NCI-H1105 (cell line): ENCODE data around the gene TAS2R43.
"Not testable (repeated sequence)": the region's sequence is repeated elsewhere in the genome, so short reads cannot be mapped to it uniquely, and the experiment has no call there.

Source experiments
- DNase-seq: peaks from one replicate; lab custom pipeline; 2025; lab: John Stamatoyannopoulos, UW

The TAS2R43 gene

DNA sequence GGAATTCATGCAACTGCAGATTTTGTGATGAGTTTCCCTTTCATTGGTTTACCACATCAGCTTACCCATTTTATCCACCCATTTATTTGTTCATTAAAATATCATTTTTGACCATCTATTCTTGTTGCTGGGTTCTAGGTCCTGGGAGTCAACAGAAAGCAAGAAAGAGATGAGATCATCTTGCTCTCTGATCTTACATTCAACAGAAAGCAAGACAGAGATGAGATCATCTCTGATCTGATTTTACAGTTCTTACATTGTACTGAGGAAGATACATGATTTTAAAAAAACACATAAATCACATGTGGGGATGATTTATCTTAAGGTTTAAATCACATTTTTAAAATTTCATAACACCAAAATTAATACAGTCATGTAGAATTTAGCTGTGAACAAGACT is 32.3 kb downstream of the TAS2R43 start:
- no peak for DNase-seq

DNA sequence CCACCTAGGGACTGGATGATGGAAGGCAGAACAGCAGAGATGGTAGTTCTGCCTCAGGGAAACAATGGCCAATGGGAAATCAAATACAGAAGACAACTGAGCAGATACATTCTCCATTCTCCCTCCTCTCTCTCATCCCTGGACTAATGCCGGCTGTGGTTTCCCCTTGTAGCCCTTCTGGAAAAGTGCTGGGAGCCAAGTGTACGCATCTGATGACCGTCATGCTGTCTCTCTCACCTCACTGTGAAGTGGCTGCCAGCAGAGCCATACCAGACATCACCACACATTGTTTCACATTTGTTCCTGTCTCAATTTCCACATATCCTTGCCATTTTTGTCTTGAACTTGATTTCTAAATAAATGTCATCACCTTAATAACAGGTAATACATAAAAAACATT is 33.1 kb downstream of the TAS2R43 start:
- no peak for DNase-seq

DNA sequence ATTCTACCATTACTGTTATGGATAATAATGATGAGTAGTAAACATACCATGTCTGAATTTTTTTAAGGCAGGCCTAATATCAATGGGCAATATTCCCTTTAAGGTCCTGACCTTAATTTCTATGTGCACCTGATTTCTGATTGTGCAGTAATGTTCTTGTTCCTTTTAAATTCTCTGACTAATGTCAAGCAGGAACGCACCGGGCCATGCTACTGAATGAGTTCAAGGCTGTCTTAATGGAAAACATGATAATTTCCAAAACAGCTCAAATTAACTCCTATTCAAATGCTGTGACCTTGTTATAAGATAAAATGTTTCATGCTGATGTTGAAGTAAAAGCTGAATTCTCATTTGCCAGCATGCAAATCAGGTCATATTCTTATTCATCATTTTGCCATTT is 36.8 kb downstream of the TAS2R43 start:
- no peak for DNase-seq

DNA sequence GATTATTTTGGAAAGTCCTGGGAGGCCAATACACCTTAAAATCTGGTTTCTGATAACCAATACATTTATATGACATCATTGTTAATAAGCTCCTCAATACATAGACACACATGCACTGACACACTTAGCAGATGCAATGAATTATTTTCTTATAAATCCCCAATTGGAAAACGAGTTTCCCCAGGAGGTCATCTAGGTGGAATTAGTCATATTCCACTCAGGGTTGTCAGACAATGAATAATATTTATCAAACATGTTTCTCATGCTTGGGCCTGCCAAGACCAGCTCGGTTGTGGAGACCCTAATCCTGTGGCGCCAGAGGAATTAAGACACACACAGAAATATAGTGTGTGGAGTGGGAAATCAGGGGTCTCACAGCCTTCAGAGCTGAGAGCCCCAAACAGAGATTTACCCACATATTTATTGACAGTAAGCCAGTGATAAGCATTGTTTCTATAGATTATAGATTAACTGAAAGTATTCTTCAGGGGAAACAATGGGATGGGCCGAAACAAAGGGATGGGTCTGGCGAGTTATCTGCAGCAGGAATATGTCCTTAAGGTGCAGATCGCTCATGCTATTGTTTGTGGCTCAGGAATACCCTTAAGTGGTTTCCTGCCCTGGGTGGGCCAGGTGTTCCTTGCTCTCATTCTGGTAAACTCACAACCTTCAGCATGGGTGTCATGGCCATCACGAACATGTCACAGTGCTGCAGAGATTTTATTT is 42.1 kb downstream of the TAS2R43 start:
- not testable (repeated sequence) for DNase-seq

DNA sequence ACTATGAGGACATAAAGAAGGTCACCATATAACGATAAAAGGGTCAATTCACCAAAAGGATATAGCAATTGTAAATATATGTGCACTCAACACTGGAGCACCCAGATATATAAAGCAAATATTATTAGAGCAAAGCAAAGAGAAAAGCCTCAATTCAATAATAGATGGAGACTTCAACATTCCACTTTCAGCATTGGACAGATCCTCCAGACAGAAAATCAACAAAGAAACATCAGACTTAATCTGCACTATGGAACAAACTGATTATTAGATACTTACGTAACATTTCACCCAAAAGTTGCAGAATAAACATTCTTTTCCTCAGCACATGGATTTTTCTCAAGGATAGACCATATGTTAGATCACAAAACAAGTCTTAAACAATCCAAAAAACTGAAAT is 50.7 kb downstream of the TAS2R43 start:
- DNase-seq = not testable (repeated sequence)
